HepG2 (cell line): ENCODE data around the gene SLC22A31. TPM values are rescaled to one million over a fixed set of nuclear protein-coding genes. Genes with fewer than 3 reads are reported as not detected.
A peak's percentile ranks its signal among the peaks of the same experiment; 100 is the strongest.

ENCODE experiments used
- CBX2 ChIP-seq, 2 experiments: fragments of 200-600 bp in 1 of 2; sonication (generic); formaldehyde crosslinking in 1 of 2; IDR thresholded peaks; 2 replicates each; pipeline versions ENCODE4 v1.7.0 to v1.8.1; 2018 to 2022; ENCODE audit warnings: low read depth in 2 of 2, low read length in 1 of 2, mild to moderate bottlenecking in 1 of 2, missing genetic modification reagents in 1 of 2
- ERF ChIP-seq: IDR thresholded peaks from 2 replicates; pipeline ENCODE4 v1.6.1; 2018; ENCODE audit warnings: missing biosample characterization, missing genetic modification reagents
- GRHL1 ChIP-seq: sonication (generic); formaldehyde crosslinking; conservative IDR thresholded peaks from 2 replicates; pipeline ENCODE4 v1.8.0; 2022; ENCODE audit warnings: missing genetic modification reagents
- KDM4B ChIP-seq: sonication (generic); formaldehyde crosslinking; IDR thresholded peaks from 2 replicates; pipeline ENCODE4 v1.4.0; 2020; ENCODE audit warnings: missing genetic modification reagents
- KDM5B ChIP-seq: sonication (generic); formaldehyde crosslinking; IDR thresholded peaks from 2 replicates; pipeline ENCODE4 v1.4.0; 2020; ENCODE audit warnings: missing genetic modification reagents, mild to moderate bottlenecking, borderline replicate concordance
- LRRFIP1 ChIP-seq: sonication (generic); formaldehyde crosslinking; conservative IDR thresholded peaks from 2 replicates; pipeline ENCODE4 v1.4.0; 2020; ENCODE audit warnings: missing genetic modification reagents
- MLXIP ChIP-seq: sonication (generic); formaldehyde crosslinking; IDR thresholded peaks from 2 replicates; pipeline ENCODE4 v1.9.0; 2021; ENCODE audit warnings: missing genetic modification reagents, borderline replicate concordance
- RNF2 ChIP-seq: fragments of 450-650 bp; conservative IDR thresholded peaks from 2 replicates; pipeline ENCODE4 v1.6.1; 2016; ENCODE audit warnings: low read depth
- YY1 ChIP-seq: IDR thresholded peaks from 2 replicates; pipeline ENCODE4 v1.6.1; 2011; ENCODE audit warnings: low read length, low read depth, moderate library complexity, mild to moderate bottlenecking; ENCODE audit not compliant: insufficient read depth, insufficient replicate concordance
- ZNF232 ChIP-seq: sonication (generic); formaldehyde crosslinking; IDR thresholded peaks from 2 replicates; pipeline ENCODE4 v1.4.0; 2020; ENCODE audit warnings: missing genetic modification reagents, borderline replicate concordance
- ZNF260 ChIP-seq: sonication (generic); formaldehyde crosslinking; IDR thresholded peaks from 2 replicates; pipeline ENCODE4 v1.4.0; 2020; ENCODE audit warnings: missing genetic modification reagents, low read depth, mild to moderate bottlenecking, borderline replicate concordance
- ZNF460 ChIP-seq: sonication (generic); formaldehyde crosslinking; IDR thresholded peaks from 2 replicates; pipeline ENCODE4 v1.5.1; 2020; ENCODE audit warnings: missing genetic modification reagents, mild to moderate bottlenecking, borderline replicate concordance
- ZNF512B ChIP-seq: sonication (generic); formaldehyde crosslinking; IDR thresholded peaks from 2 replicates; pipeline ENCODE4 v1.5.1; 2020; ENCODE audit warnings: missing genetic modification reagents, mild to moderate bottlenecking, borderline replicate concordance
- ZNF75D ChIP-seq: sonication (generic); formaldehyde crosslinking; IDR thresholded peaks from 2 replicates; pipeline ENCODE4 v1.8.1; 2023; ENCODE audit warnings: missing genetic modification reagents, mild to moderate bottlenecking, borderline replicate concordance
- ZNF761 ChIP-seq: sonication (generic); formaldehyde crosslinking; conservative IDR thresholded peaks from 2 replicates; pipeline ENCODE4 v1.4.0; 2020; ENCODE audit warnings: mild to moderate bottlenecking, missing genetic modification reagents
- ZSCAN31 ChIP-seq: sonication (generic); formaldehyde crosslinking; IDR thresholded peaks from 2 replicates; pipeline ENCODE4 v1.5.0; 2020; ENCODE audit warnings: low read depth, mild to moderate bottlenecking, missing genetic modification reagents
- polyA plus RNA-seq, 8 experiments: library from polyadenylated mRNA; depleted of rRNA in 3 of 8; stranded (reverse) in 7 of 8; unstranded in 1 of 8; fragments of >200 nt; fragmentation: Illumina TruSeq in 4 of 8; extraction: Trizol in 4 of 8; gene quantifications; 2 replicates each; pipeline versions ENCODE4 v1.2.1 to v1.2.3, GENCODE V29; 2011 to 2016; ENCODE audit warnings: low read depth in 4 of 8, missing spikeins in 1 of 8, mixed read lengths in 1 of 8; ENCODE audit not compliant: insufficient read depth in 1 of 8
- total RNA-seq, 5 experiments: library from RNA; depleted of rRNA; stranded (reverse); fragments of >200 nt; fragmentation: Illumina TruSeq; extraction: Trizol; gene quantifications; 2 replicates each; pipeline ENCODE4 v1.2.3, GENCODE V29; 2016; ENCODE audit warnings: low read depth in 1 of 5

SLC22A31 gene
- total and polyA plus RNA-seq, 2 of the 13 experiments (the other 11 are each of a cell fraction or from before 2014, with no cell fraction given): 67.3 to 83.3 TPM

- TF ChIP-seq RNF2: 0 out of 2 replicates have a peak, but pooled peaks have one; percentile 57
- peak; percentile 92 for TF ChIP-seq ZSCAN31
- TF ChIP-seq GRHL1 (CRISPR knock-in tag): no peak
- TF ChIP-seq ZNF512B (CRISPR knock-in tag): no peak
- no peak for TF ChIP-seq MLXIP (CRISPR knock-in tag)
- TF ChIP-seq ZNF460 (CRISPR knock-in tag): peak; percentile 52; the same call in 1 of the 2 replicates
- TF ChIP-seq KDM5B (CRISPR knock-in tag): peak; percentile 96; the same call in 1 of the 2 replicates
- TF ChIP-seq ZNF232 (CRISPR knock-in tag): peak; percentile 87; the same call in 1 of the 2 replicates
- peak; percentile 73; the same call in 1 of the 2 replicates for TF ChIP-seq LRRFIP1 (CRISPR knock-in tag)
- peak; percentile 92; the same call in 1 of the 2 replicates for TF ChIP-seq KDM4B (CRISPR knock-in tag)
- peak; percentile 76; the same call in 1 of the 2 replicates for TF ChIP-seq ZNF761 (CRISPR knock-in tag)
- no peak for TF ChIP-seq ZNF260 (CRISPR knock-in tag)
- peak; percentile 97 for TF ChIP-seq ERF (CRISPR knock-in tag)
- no peak for TF ChIP-seq CBX2 (IDR thresholded peaks at IDR 0.05; ENCODE audit: low read depth, low read length)
- TF ChIP-seq CBX2 (CRISPR knock-in tag; IDR thresholded peaks at IDR 0.05; ENCODE audit: low read depth): 0 out of 2 replicates have a peak, but pooled peaks have one; percentile 11
- TF ChIP-seq ZNF75D (CRISPR knock-in tag): 0 out of 2 replicates have a peak, but pooled peaks have one; percentile 5
- TF ChIP-seq YY1: peak; percentile 64
Measured at GRCh38 chr16:89217388-89218191, 17.3 kb upstream of the SLC22A31 start, which contains the start of gene ZNF778 (continued).
